ENCODE results near the gene PAQR8.

The PAQR8 gene

GRCh38 chr6:52325695-52326471 is 36.1 kb upstream of the PAQR8 start:
- in situ Hi-C loops (cut with MboI; ENCODE audit: low sequenced_read_pairs, unreplicated experiment): no loop called here
- no peak for TF ChIP-seq CTCF (IDR thresholded peaks at IDR 0.05; ENCODE audit: borderline replicate concordance, control extremely low read depth, extremely low read depth, insufficient read depth, missing control alignments)
- DNase-seq (ENCODE audit: low spot score): no peak

- no peak for TF ChIP-seq CTCF (IDR thresholded peaks at IDR 0.05; ENCODE audit: borderline replicate concordance, control extremely low read depth, extremely low read depth, insufficient read depth, missing control alignments)
- DNase-seq (ENCODE audit: low spot score): no peak
- in situ Hi-C loops (cut with MboI; ENCODE audit: low sequenced_read_pairs, unreplicated experiment): no loop called here
Measured at GRCh38 chr6:52326540-52327364, 35.2 kb upstream of the PAQR8 start.

GRCh38 chr6:52328303-52328662 is 33.7 kb upstream of the PAQR8 start:
- no peak for DNase-seq (ENCODE audit: low spot score)
- in situ Hi-C loops (cut with MboI; ENCODE audit: low sequenced_read_pairs, unreplicated experiment): no loop called here
- TF ChIP-seq CTCF (IDR thresholded peaks at IDR 0.05; ENCODE audit: borderline replicate concordance, control extremely low read depth, extremely low read depth, insufficient read depth, missing control alignments): no peak

- in situ Hi-C loops (cut with MboI; ENCODE audit: low sequenced_read_pairs, unreplicated experiment): no loop called here
- DNase-seq (ENCODE audit: low spot score): no peak
Measured at GRCh38 chr6:52328729-52329128, 33.2 kb upstream of the PAQR8 start.

GRCh38 chr6:52330470-52330869 is 31.5 kb upstream of the PAQR8 start:
- DNase-seq (ENCODE audit: low spot score): no peak
- no peak for TF ChIP-seq CTCF (IDR thresholded peaks at IDR 0.05; ENCODE audit: borderline replicate concordance, control extremely low read depth, extremely low read depth, insufficient read depth, missing control alignments)
- in situ Hi-C loops (cut with MboI; ENCODE audit: low sequenced_read_pairs, unreplicated experiment): no loop called here

More at GRCh38 chr6:52328729-52329128, 33.2 kb upstream of the PAQR8 start:
- TF ChIP-seq CTCF (IDR thresholded peaks at IDR 0.05; ENCODE audit: borderline replicate concordance, control extremely low read depth, extremely low read depth, insufficient read depth, missing control alignments): no peak

- TF ChIP-seq CTCF (IDR thresholded peaks at IDR 0.05; ENCODE audit: borderline replicate concordance, control extremely low read depth, extremely low read depth, insufficient read depth, missing control alignments): no peak
- DNase-seq (ENCODE audit: low spot score): no peak
- in situ Hi-C loops (cut with MboI; ENCODE audit: low sequenced_read_pairs, unreplicated experiment): no loop called here
Measured at GRCh38 chr6:52331793-52332457, 30.0 kb upstream of the PAQR8 start.
